Endothelial cell of umbilical vein (primary cell): Measurements from ENCODE around the gene RCOR1. TPM values are rescaled to one million over a fixed set of nuclear protein-coding genes. Genes with fewer than 3 reads are reported as not detected.

Source experiments
- BruUV-seq: library from RNA; stranded (reverse); fragments of 400-500 nt; replicated peaks from 2 replicates; lab custom pipeline; 2021; lab: Mats Ljungman, UMichigan
- CTCF ChIA-PET: fragments of 300-600, 350-600 bp; sonication (Branson Sonifier 250); formaldehyde crosslinking; loops from one replicate; lab custom pipeline; 2021; ENCODE audit warnings: antibody characterized with exemption, inconsistent platforms; lab: Charles Lee
- POLR2A ChIA-PET: fragments of 300-600, 350-600 bp; sonication (Branson Sonifier 250); formaldehyde crosslinking; loops from one replicate; lab custom pipeline; 2021; ENCODE audit warnings: antibody characterized with exemption, inconsistent platforms; lab: Charles Lee
- DNase-seq: peaks from one replicate; pipeline ENCODE4 v3.0.0-alpha.2; 2011; ENCODE audit warnings: low read depth, low spot score
- FAIRE-seq: peaks from 2 replicates; lab custom pipeline; 2011; peaks lifted over from hg19 to GRCh38; lab: Jason Lieb, UNC
- H2AFZ ChIP-seq: 2 replicates; pipeline ENCODE4 v1.6.0; 2012; ENCODE audit warnings: low read depth, low read length, control low read depth, inconsistent platforms
- H3K27ac ChIP-seq: 2 replicates; pipeline ENCODE4 v1.5.1; 2011; ENCODE audit warnings: low read depth, mild to moderate bottlenecking, control low read depth, low read length, moderate library complexity; ENCODE audit not compliant: insufficient read depth
- H3K27me3 ChIP-seq, 2 experiments: 2 replicates each; pipeline versions ENCODE4 v1.6.0 to v1.6.1; 2011; ENCODE audit warnings: low read length in 2 of 2, mixed read lengths in 1 of 2; ENCODE audit not compliant: control insufficient read depth in 2 of 2, insufficient read depth in 2 of 2
- H3K36me3 ChIP-seq, 2 experiments: 2 replicates in 1 of 2; 3 replicates in 1 of 2; pipeline ENCODE4 v1.5.1; 2011; ENCODE audit warnings: low read length in 2 of 2, mild to moderate bottlenecking in 1 of 2, moderate library complexity in 1 of 2; ENCODE audit not compliant: control insufficient read depth in 2 of 2, insufficient read depth in 2 of 2; ENCODE audit errors: extremely low read depth in 1 of 2
- H3K4me1 ChIP-seq: 3 replicates; pipeline ENCODE4 v1.5.1; 2011; ENCODE audit warnings: mild to moderate bottlenecking, low read length; ENCODE audit not compliant: control insufficient read depth, insufficient read depth; ENCODE audit errors: extremely low read depth
- H3K4me2 ChIP-seq: 2 replicates; pipeline ENCODE4 v1.6.1; 2011; ENCODE audit warnings: low read length, control low read depth, mixed read lengths; ENCODE audit not compliant: insufficient read depth
- H3K4me3 ChIP-seq, 3 experiments: fragments of 200-600 bp in 1 of 3; sonication (generic), shearing (Covaris generic) in 1 of 3; replicated peaks in 1 of 3; 2 replicates each; pipeline ENCODE4 v1.5.1; 2011 to 2016; ENCODE audit warnings: control low read depth in 3 of 3, low read length in 3 of 3, mild to moderate bottlenecking in 2 of 3, inconsistent platforms in 1 of 3, low read depth in 1 of 3, moderate library complexity in 1 of 3; ENCODE audit not compliant: insufficient read depth in 1 of 3
- H3K79me2 ChIP-seq: 2 replicates; pipeline ENCODE4 v1.6.0; 2012; ENCODE audit warnings: low read length, inconsistent platforms; ENCODE audit not compliant: control insufficient read depth, insufficient read depth
- H3K9ac ChIP-seq: replicated peaks from 2 replicates; pipeline ENCODE3; 2011; ENCODE audit warnings: low read length, control low read depth; ENCODE audit not compliant: insufficient read depth; ENCODE audit errors: extremely low read depth
- H3K9me1 ChIP-seq: replicated peaks from 3 replicates; pipeline ENCODE4 v1.6.0; 2011; ENCODE audit warnings: mild to moderate bottlenecking, low read length; ENCODE audit not compliant: control insufficient read depth, insufficient read depth; ENCODE audit errors: extremely low read depth
- H3K9me3 ChIP-seq: replicated peaks from 2 replicates; pipeline ENCODE4 v1.5.1; 2012; ENCODE audit warnings: low read length, inconsistent platforms; ENCODE audit not compliant: control insufficient read depth, insufficient read depth
- H4K20me1 ChIP-seq: replicated peaks from 2 replicates; pipeline ENCODE3; 2011; ENCODE audit warnings: mild to moderate bottlenecking, low read length; ENCODE audit not compliant: control insufficient read depth, insufficient read depth; ENCODE audit errors: extremely low read depth
- EZH2 ChIP-seq: IDR thresholded peaks from 2 replicates; pipeline ENCODE4 v1.6.1; 2012; ENCODE audit warnings: borderline replicate concordance, low read depth, mild to moderate bottlenecking, moderate library complexity, low read length, inconsistent platforms; ENCODE audit not compliant: severe bottlenecking
- GATA2 ChIP-seq: IDR thresholded peaks from 2 replicates; pipeline ENCODE4 v1.7.0; 2011; ENCODE audit warnings: low read depth, mild to moderate bottlenecking, moderate library complexity, mixed read lengths, low read length; ENCODE audit not compliant: insufficient read length, insufficient read depth
- POLR2AphosphoS5 ChIP-seq: IDR thresholded peaks from 2 replicates; pipeline ENCODE4 v1.6.1; 2012; ENCODE audit warnings: low read depth, mild to moderate bottlenecking, control low read depth, low read length, moderate library complexity; ENCODE audit not compliant: insufficient read depth
- dilution Hi-C: fragments of 300-500 bp; cut with MboI; formaldehyde crosslinking; loops from one replicate; pipeline ENCODE4 v1.15.0; 2019; ENCODE audit warnings: low sequenced_read_pairs; ENCODE audit not compliant: extremely low pct_ligation_motif_present
- intact Hi-C: fragments of 100-400 bp; cut with micrococcal nuclease; formaldehyde crosslinking; loops from one replicate; pipeline ENCODE4 v1.10.0; 2022
- polyA plus RNA-seq, 4 experiments: library from polyadenylated mRNA; depleted of rRNA in 3 of 4; stranded (reverse) in 3 of 4; unstranded in 1 of 4; fragments of >200 nt; gene quantifications; 2 replicates each; pipeline versions ENCODE4 v1.2.1 to v1.2.3, GENCODE V29; 2011 to 2012; ENCODE audit warnings: missing spikeins in 1 of 4
- total RNA-seq: library from RNA; stranded (reverse); gene quantifications from 2 replicates; pipeline ENCODE4 v1.2.3, GENCODE V29; 2021
- TF ChIP-seq, protein P1 (sequence below), 2 donors: IDR thresholded peaks; 1 replicate in 1 of 2; 2 replicates in 1 of 2; pipeline ENCODE4 v1.5.1; 2011; ENCODE audit warnings: low read length in 2 of 2, mild to moderate bottlenecking in 2 of 2, moderate library complexity in 2 of 2, control low read depth in 1 of 2, inconsistent platforms in 1 of 2, low read depth in 1 of 2; ENCODE audit not compliant: insufficient read depth in 1 of 2; ENCODE audit errors: extremely low read depth in 1 of 2

The RCOR1 gene
- total and polyA plus RNA-seq, 2 donors (not counting 3 experiments of a cell fraction or from before 2014, with no cell fraction given) = 15.6 to 32.2 TPM

DNA sequence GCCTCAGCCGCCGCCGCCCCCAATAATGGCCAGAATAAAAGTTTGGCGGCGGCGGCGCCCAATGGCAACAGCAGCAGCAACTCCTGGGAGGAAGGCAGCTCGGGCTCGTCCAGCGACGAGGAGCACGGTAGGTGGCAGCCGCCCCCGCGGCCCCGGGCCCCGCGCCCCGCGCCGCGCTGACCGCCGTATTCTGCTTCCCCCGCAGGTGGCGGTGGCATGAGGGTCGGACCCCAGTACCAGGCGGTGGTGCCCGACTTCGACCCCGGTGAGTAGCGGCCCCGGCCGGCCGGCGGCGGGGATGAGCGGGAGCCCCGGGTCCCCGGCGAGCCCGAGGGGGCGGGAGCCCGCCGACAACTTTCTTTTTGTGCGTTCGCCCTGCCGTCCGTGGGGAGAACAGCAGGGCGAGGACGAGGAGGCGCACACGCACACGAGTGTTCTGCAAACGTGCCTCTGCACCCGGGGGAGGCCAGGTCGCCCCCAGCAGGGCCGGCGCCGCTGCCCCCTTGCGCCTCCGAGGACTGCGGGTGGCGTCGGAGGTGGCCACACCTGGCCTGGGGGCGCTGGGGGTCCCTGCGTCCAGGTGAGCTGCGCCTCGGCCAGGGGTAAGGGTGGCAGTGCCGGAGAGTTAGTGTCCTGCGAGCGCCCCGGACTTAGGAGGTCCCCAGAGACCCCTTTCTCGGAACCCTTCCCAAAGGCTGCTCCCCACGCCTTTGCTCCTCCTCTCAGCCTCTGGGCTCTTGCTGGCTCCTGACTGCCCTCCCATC lies 794 bp downstream of the RCOR1 start:
- Histone ChIP-seq H3K9me3 (no peaks in the 10 kb centered on the region), H3K4me1 (peaks cover 20% of the 10 kb centered on the region), H3K4me2 (peak overlapping the region; percentile 100), H3K9me1 (no peaks in the 10 kb centered on the region), H2AFZ (no peak overlapping the region), H3K79me2 (peaks cover 42% of the 10 kb centered on the region), H3K4me3 (peak overlapping the region; percentile 73 to 100 (median 84)), H3K27ac (peak overlapping the region; percentile 15), H4K20me1 (peaks cover 3% of the 10 kb centered on the region), H3K9ac (peak overlapping the region; percentile 79), H3K36me3 (no peaks in the 10 kb centered on the region), H3K27me3 (no peaks in the 10 kb centered on the region)
- FAIRE-seq (no peak), DNase-seq (peak; percentile 41)
- intact Hi-C loops = loop anchor here (5.0 kb wide), 2 partner anchors 51 to 184 kb away; partner anchors contain the start of gene TRAF3
- BruUV-seq = no TSS peak
- ChIA-PET POLR2A (no interaction called here), CTCF (interaction anchor here (1.0 to 4.7 kb wide), 12 partner anchors 8 to 179 kb away, joined by 3 to 59 read pairs (median 6); no protein-coding TSS in a partner anchor)
- TF ChIP-seq EZH2 (no peak), POLR2AphosphoS5 (no peak), GATA2 (no peak)
- TF ChIP-seq, protein P1, sequence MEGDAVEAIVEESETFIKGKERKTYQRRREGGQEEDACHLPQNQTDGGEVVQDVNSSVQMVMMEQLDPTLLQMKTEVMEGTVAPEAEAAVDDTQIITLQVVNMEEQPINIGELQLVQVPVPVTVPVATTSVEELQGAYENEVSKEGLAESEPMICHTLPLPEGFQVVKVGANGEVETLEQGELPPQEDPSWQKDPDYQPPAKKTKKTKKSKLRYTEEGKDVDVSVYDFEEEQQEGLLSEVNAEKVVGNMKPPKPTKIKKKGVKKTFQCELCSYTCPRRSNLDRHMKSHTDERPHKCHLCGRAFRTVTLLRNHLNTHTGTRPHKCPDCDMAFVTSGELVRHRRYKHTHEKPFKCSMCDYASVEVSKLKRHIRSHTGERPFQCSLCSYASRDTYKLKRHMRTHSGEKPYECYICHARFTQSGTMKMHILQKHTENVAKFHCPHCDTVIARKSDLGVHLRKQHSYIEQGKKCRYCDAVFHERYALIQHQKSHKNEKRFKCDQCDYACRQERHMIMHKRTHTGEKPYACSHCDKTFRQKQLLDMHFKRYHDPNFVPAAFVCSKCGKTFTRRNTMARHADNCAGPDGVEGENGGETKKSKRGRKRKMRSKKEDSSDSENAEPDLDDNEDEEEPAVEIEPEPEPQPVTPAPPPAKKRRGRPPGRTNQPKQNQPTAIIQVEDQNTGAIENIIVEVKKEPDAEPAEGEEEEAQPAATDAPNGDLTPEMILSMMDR (IDR thresholded peaks at IDR 0.05; ENCODE audit: extremely low read depth in 1 of 2, insufficient read depth in 1 of 2, low read depth in 1 of 2, low read length in 2 of 2) = peak; percentile 11 to 38
- dilution Hi-C loops = no loop called here
